Esophagus squamous epithelium (tissue), 4 donors: ENCODE results near the gene ESR1.

Experiments used
- CTCF ChIP-seq, 6 experiments: fragments of 450-650 bp in 4 of 6; fragments of 200-600 bp in 2 of 6; sonication (generic) in 2 of 6; IDR thresholded peaks; one replicate each; pipeline ENCODE4 v1.5.1; 2016 to 2019; ENCODE audit warnings: antibody characterized with exemption in 6 of 6, mild to moderate bottlenecking in 4 of 6, moderate library complexity in 4 of 6
- POLR2A ChIP-seq, 4 donors: fragments of 450-650 bp; IDR thresholded peaks; one replicate each; pipeline ENCODE4 v1.6.1; 2017; ENCODE audit warnings: antibody characterized with exemption in 4 of 4, mild to moderate bottlenecking in 4 of 4, moderate library complexity in 3 of 4

GRCh38 chr6:152034631-152035030 lies 227.1 kb downstream of the ESR1 start:
- no peak for TF ChIP-seq CTCF (IDR thresholded peaks at IDR 0.05)
- TF ChIP-seq POLR2A (IDR thresholded peaks at IDR 0.05) = no peak
